GM12874 (cell line): Measurements from ENCODE around the gene TTC28.
A peak's percentile ranks its signal among the peaks of the same experiment; 100 is the strongest.

Source experiments
- CTCF ChIP-seq: IDR thresholded peaks from 2 replicates; pipeline ENCODE4 v1.5.1; 2011; ENCODE audit warnings: low read depth, mild to moderate bottlenecking, control low read depth, low read length, moderate library complexity; ENCODE audit not compliant: insufficient read depth

TTC28 gene

GRCh38 chr22:28444659-28445058, 235.0 kb downstream of the TTC28 start:
- no peak for TF ChIP-seq CTCF

GRCh38 chr22:28443526-28443876, 236.1 kb downstream of the TTC28 start:
- no peak for TF ChIP-seq CTCF

- no peak for TF ChIP-seq CTCF
These were observed 236.7 kb downstream of the TTC28 start for GRCh38 chr22:28442711-28443525.

GRCh38 chr22:28442264-28442710, 237.4 kb downstream of the TTC28 start:
- peak; percentile 93 for TF ChIP-seq CTCF

GRCh38 chr22:28441720-28442263, 237.8 kb downstream of the TTC28 start:
- TF ChIP-seq CTCF = no peak

GRCh38 chr22:28440592-28441390, 238.8 kb downstream of the TTC28 start:
- no peak for TF ChIP-seq CTCF

GRCh38 chr22:28438183-28438768, 241.4 kb downstream of the TTC28 start:
- TF ChIP-seq CTCF = no peak
